GM21515 (cell line): ENCODE results near the gene SPTLC3.

Experiments used
- ATAC-seq: cut with Tn5 transposase; IDR thresholded peaks from one replicate; pipeline ENCODE4 v1.9.1; 2021; ENCODE audit not compliant: unreplicated experiment

Gene SPTLC3

DNA sequence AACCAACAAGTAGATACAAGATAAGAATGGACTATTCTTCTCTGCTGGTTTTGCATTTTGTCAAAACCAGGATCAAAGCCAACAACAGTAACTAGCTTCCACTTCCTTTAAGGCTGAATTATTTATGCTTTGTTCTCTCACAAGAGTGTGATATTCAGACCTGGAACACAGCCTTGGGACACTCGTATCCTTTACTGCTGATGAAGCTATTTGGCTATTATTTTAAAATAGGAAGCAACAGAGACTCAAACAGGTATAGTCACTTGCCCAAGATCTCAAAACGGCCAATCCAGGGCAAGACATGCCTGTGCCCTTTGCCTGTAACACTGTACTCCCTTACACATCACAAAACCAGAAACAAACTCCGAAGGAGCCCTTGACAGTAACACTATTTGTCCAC, 19.9 kb downstream of the SPTLC3 start:
- no peak for ATAC-seq

DNA sequence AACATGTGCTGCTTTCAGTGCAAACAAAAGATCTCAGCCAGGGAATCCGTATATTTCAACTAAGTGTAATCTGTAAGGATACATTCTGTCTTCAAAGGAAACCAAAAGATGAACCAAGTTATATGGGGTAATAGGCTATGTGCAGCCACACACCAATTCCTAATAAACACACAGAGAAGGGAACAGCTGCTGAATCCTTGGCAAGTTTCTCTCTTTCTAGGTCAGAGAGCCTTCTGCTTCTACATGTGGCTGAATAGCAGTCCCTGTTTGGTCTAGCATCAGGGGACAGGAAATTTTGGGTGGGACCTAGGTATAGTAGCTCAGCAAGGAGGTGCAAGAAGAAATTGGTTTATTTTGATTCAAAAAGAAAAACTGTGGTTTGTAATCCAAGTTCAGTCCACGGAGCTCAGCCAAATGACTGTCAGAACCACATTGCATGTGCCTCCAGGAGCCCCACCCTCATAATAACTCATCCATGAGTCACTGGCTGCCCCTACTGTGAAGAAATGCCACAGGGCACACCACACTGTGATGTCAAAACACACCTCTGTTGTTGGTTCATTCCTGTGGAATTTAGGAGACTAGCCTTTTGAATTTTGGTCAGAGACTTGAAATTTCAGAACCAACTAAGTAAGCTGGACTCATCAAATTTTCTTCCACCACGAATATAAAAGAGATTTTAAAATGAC, 21.1 kb downstream of the SPTLC3 start:
- no peak for ATAC-seq

DNA sequence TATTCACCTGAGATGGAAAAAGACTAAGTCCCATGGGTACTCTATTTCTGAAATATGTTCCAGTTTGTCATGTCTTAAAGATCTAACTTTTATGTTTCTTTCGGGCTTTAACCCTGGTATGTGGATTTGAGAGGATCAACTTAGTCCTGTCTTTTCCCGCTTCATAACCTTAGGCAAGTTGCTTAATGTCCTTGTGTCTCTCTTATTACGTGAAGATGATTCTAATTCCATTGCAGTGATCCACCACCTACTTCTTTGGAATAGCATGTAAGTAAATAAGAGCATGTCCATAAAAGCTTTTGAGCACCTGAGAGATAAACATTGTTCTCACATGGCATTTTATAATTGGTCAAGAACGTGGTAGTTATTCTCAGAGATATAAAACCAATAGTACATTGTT, 23.0 kb downstream of the SPTLC3 start:
- ATAC-seq = no peak

DNA sequence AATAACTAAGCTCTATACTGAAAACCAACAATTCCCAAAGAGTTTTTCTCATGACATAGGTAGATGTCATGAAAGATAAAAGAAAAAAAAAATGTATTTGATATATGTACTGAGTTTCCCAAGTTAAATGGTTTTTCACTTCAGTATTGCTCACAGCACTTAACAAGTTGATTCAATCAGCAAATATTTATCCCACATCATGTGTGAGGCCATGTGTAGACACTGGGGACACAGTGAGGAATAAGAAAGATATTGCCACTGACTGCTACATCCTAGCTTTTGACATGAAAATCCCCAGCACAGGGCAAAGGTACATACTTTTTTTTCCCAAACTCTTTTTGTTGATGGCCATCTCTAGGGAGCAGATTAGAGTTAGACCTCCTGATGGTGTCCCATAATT, 25.3 kb downstream of the SPTLC3 start:
- ATAC-seq = no peak

DNA sequence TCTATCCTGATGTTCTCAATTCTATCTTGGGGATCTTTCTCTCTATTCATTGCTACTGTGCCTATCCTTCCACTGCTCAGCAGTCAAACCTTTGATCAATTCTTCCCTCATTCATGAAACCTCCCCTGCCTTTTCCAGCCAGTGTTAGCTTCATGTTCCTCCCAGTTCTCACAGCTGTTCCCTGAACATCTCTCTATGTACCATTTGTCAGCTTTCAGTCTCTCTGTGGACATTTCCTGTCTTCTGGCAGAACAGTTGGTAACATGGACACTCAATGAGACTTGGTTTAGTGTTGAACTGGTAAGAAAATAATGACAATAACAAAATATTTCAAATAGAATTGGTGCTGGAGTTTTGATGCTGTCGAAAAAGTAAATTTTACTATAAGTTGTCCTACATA, 26.2 kb downstream of the SPTLC3 start:
- no peak for ATAC-seq

DNA sequence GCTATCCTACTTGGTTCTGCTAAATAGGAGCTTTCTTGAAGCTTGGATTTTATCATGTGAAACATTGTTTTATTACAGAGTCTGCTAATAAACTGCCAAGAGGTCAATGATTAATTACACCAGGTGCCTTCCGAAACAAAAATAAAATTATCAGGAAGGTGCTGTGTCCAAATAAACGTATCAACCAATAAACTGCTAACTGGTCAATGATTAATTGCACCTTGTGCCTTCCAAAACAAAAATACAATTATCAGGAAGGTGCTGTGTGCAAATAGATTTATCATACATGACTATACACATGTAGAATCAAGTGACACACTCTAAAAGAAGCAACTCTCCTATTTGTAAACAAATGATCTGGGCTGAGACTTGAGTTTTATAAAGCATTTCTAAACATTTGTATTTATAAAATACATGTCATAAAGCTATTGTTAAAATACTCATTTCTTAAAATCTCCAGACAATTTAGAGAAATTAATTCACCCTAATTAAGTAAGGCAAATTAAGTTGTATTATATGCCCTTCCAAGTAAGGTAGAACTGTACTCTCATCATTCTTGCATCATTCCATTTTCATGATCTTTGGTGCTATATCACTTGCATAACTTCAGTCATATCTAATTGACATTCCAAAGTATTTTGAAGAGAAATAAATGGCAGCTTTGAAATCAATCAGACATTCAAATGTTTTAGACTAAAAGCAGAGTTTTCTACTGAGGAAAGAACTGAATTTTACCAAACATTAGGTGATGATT, 26.8 kb downstream of the SPTLC3 start:
- ATAC-seq = no peak

DNA sequence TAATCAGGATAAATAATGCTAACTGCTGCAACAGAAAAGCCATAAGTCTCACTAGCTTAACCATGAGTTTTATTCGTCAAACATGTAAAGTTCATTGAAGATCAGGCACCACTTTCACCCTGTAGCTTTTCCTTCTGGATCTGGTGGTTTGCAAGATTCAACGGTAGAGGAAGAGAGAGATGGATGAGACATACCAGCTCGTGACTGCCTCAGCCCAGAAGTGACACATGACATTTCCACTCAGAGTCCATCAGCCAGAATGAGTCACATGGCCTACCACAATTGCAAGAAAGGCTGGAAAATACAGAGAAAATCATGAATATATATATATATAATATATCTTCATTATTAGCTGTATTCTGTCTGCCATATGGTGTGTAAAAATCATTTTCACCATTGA, 29.0 kb downstream of the SPTLC3 start:
- no peak for ATAC-seq

DNA sequence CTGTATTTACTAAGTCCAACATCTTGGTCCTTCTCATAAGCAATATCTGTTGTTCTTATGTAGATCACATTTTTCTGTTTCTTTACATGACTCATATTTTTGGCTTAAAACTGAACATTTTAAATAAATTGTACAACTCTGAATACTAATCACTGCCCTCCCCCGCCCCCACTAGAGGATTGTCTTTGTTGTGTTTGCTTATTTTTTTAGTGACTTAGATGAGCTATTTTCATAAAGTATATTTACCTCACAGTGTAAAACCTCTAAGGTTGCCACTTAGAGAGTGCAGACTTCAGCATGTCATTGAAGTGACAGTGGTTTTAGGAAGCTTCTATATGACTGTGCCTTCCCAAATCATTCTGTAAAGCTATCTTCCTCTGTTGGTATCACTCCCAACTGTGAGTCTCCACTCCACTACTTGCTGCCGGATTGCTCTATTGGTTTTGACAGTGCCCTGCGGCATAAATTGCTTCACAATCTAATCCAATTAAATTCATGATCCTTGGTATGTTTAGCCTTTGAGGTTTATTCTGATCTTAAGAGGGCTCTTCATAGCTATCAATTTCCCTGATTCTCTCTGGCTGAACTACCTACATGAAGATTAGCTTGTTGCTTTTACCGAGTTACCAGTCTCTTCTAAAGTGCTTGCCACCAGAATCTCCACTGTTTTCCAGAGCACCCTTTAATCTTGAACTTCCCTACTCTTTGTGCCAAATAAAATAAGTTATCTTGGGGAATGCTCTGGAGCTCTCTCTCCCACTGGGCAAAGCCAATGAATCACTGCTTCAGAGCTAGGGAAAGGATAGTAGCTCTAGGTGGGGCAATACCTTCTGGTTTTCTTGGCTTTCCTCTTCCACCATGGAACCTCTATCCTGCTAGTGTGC, 33.0 kb downstream of the SPTLC3 start:
- ATAC-seq = no peak

DNA sequence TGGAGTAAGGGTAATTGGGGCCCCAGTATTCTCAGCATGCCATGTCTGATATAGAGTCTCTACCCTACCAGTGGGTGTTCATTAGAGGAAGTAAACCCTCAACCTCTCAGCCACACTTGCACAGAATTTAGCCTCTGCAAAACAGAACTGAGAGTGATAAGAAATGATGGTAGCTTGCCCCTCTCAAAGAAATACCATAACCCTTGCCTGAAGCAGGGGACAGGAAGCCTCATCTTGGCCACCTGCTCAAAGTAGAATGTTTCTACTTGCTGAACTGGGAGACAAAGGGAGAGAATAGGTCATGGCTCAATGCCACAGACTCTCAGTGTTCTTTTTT, 33.7 kb downstream of the SPTLC3 start:
- ATAC-seq = no peak

DNA sequence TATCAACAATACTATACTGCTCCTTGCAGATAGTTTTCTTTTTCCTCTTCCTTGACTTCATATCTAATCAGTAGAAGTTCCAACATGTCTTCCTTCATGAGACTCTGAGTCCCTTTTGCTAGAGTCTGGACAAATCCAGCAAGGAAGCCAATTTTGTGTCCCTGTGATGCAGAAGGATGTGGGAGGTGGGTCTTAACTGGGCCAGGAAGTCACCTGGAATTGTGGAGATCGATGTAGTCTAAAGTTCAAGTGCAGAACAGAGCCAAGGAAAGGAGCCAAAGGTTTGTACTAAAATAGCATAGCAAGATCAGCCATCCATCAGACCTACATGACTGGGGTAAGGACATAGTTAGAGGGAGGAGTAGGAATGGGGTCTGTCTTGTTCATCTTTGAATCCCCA, 37.6 kb downstream of the SPTLC3 start:
- ATAC-seq = no peak

DNA sequence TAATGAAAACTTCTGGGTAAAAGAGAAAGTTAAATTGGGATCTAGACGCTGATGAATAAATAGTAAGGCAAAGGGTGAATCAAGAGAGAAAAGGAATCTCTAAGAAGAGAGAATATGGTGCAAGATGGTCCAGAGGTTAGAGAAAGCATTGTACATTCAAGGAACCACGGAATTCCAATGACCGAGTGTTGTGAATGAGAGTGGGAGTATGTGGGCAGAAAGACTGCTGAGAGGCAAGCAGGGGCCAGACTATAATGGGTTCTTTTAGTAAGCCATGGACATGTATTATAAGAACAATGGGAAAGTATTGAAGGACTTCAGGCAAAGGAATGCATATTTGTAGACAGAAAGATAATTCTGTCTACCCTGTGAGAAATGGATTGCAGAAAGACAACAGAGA, 45.2 kb downstream of the SPTLC3 start:
- ATAC-seq = no peak

DNA sequence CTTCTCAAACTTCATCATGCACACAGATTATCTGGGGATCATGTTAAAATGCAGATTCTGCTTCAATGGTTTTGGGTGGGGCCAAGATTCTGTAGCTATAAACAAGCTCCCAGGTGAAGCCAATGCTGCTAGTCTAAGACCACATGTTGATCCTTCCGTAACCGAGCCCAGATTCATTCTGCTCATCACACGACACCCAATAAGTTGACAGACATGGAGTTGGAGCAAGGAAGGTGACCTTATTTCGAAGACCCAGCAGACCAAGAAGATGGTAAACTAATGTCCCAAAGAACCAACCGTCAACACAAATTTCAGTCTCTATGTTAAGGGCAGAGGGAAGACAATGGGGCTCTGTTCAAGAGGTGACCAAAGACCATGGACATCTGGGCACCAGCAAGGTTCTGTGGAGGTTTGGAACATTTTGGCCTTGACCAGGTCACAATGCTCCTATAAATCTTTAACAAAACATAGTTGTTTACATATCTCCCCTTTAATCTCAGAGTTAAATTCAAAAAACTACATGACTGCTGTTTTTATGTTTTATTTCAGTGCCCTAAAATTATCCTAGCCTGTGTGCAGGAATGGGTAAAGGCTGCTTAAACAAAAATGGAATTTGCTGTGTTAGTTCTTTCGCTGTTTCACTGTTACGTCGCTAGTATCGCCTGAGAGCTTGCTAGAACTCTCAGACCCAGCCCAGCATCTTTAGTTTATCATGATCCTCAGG, 50.1 kb downstream of the SPTLC3 start:
- no peak for ATAC-seq

DNA sequence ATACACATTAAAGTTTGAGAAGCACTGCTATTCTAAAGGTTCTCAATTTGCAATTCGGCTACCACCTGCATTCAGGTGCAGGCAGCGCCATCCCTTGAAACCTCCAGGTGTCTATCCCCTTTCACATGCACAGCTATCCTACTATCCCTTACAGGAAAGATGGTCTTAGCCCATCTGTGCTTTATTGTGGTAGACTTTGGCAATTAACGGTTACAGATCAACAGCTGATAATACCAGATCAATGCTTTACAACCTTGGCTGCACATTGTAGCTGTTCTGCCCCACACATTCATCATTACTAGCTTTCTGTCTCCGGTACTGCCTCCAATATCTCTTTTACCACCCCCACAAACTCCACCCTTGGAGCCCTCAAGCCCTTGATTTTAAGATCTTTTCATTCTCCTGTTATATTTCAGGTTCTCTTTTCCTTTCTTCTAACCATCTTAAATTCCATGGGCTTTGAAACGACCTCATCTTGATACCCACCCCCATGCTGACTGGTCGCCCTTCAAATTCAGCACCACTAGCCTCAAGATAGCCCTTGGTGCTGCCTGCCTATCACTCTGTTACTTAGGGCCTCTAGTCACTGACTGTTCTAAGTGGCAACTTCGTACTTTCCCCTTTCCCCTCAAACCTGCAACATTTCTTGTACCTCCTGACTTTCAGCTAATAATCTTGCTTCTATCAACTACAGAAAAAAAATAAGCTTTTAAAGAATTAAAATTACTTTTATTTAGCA, 50.8 kb downstream of the SPTLC3 start:
- ATAC-seq = no peak

DNA sequence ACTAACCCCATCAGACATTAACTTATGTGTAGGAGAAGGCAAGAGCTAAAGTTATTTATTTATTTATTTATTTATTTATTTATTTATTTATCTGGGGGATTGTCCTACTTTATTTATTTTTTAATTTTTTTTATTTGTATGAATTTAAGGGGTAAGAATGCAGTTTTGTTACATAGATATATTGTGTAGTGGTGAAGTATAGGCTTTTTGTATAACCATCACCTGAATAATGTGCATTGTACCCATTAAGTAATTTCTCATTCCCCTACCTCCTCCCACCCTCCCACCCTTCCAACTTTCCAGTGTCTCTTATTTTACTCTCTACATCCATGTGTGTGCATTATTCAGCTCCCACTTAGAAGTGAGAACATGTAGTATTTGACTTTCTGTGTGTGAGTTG, 51.6 kb downstream of the SPTLC3 start:
- no peak for ATAC-seq

DNA sequence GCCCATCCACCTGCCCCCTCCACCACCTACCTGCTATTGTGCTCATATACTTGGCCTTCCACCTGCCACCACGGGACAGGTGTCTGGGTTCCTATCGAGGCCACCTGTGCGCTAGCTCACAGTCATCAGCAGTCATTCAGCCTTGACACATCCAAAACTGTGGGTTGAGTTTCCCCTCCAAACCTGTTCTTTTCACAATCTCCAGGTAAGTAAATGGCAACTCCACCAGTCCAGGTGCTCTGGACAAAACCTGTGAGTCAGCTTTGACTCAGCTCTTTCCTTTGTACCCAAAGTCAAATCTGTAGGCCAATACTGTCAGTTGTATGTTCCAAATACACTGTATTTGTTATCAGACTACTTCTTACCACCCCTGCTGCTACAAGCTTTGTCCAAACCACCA, 52.6 kb downstream of the SPTLC3 start:
- no peak for ATAC-seq

DNA sequence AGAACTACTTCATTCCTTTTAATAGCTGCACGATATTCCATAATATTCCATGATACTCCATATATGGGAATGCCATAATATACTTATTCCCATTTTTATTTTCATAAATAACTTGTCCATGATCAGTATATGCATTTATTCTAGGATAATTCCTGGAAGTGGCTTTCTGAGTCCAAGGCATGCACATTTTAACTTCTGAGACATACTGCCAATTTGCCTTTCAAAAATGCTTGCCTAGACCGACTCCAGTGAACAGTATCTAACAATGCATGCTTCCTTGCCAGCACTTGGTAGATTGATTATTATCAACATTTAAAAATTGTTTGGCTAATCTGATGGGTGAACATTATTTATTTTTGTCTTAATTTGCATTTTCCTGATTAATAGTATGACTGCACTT, 54.0 kb downstream of the SPTLC3 start:
- ATAC-seq = no peak

DNA sequence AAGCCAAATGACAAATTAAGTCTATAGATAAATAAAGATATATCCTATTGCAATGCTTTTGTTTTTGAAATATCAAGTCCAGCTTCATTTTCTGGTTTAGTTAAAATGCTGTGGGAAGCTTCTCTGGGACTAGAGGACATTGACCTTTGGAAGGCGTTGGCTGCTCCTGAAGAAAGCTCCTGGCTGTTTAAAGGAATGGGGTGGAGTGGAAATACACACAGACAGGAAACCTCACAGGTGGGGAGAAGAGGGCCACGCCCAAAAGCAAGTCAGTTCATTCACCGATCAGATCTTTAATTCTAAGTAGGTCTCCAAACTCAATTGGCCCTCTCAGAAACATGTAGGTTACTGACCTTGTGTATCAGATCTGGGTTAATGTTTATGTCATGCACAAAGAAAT, 59.6 kb downstream of the SPTLC3 start:
- no peak for ATAC-seq

DNA sequence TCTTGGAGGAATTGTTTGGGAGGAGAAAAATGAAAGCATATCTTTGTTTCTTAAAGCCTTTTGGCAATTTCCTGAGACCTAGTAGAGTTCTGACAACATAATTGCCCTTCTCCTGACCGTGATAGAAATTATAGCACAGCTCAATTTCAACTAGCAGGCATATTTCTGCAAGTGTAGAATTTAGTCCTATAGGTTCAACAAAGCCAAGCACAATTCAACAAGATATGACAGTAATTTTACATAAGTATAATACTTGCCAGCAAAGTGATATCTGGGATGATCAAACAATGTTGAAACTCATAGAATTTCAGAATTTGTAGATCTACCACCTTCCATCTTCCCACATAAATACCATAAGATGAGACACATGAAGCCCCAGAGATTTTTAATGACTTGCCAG, 73.1 kb downstream of the SPTLC3 start:
- no peak for ATAC-seq

DNA sequence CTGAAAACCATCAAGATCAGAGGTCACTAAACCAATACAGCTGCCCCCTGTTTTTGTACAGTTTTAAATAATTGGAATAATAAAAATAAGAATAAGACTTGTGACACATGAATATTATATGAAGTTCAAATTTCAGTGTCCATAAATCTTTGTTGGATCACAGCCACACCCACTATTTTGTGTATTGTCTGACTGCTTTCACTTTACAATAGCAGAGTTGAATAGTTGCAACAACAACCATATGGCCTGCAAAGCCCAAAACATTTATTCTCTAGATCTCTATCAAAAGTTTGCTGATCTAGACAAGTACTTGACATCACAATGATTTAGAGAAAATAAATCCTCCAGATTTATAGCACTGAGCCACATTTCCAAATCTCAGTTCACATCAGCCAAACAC, 73.6 kb downstream of the SPTLC3 start:
- ATAC-seq = no peak

DNA sequence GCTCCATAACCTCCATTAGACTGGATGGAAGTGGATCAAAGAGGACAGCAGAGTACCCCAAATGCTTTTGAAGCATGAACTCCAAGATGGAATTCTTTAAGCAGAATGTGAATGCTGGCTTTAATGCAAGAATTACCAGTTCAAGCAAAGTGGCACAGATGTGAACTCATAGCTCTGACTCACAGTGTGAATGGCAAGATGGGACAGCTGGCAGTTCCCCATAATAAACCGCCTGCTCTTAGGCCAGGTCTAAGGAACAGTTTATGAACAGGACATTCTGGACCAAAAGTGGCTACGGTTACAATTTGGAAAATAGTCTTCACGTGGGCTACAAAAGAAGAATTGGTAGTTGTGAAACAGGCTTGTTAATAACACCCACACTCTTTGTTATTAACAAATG, 76.5 kb downstream of the SPTLC3 start:
- no peak for ATAC-seq
